Fibroblast of the conjunctiva (primary cell): ENCODE data around the gene ADIPOQ.
"Not testable (repeated sequence)": the region's sequence is repeated elsewhere in the genome, so short reads cannot be mapped to it uniquely, and the experiment has no call there.

Experiments used
- DNase-seq: peaks from one replicate; pipeline ENCODE4 v3.0.0-alpha.2; 2010; ENCODE audit warnings: low read depth

Gene ADIPOQ

GRCh38 chr3:186871403-186871924 is 29.0 kb downstream of the ADIPOQ start:
- DNase-seq, result no peak

- not testable (repeated sequence) for DNase-seq
Measured at GRCh38 chr3:186873796-186874195, 31.3 kb downstream of the ADIPOQ start.

GRCh38 chr3:186874216-186874615 is 31.7 kb downstream of the ADIPOQ start:
- not testable (repeated sequence) for DNase-seq

GRCh38 chr3:186874841-186875240 is 32.3 kb downstream of the ADIPOQ start:
- not testable (repeated sequence) for DNase-seq

GRCh38 chr3:186875708-186876107 is 33.2 kb downstream of the ADIPOQ start:
- no peak for DNase-seq

GRCh38 chr3:186879781-186880180 is 37.3 kb downstream of the ADIPOQ start:
- no peak for DNase-seq

GRCh38 chr3:186880406-186880805 is 37.9 kb downstream of the ADIPOQ start:
- DNase-seq, result no peak

- no peak for DNase-seq
Measured at GRCh38 chr3:186882150-186882524, 39.6 kb downstream of the ADIPOQ start.

- peak; percentile 60 for DNase-seq
Measured at GRCh38 chr3:186882881-186883685, 40.6 kb downstream of the ADIPOQ start.

- no peak for DNase-seq
Measured at GRCh38 chr3:186883686-186884058, 41.2 kb downstream of the ADIPOQ start.

- DNase-seq, result not testable (repeated sequence)
Measured at GRCh38 chr3:186884868-186885267, 42.4 kb downstream of the ADIPOQ start.

- DNase-seq, result no peak
Measured at GRCh38 chr3:186886202-186886981, 43.9 kb downstream of the ADIPOQ start.

GRCh38 chr3:186887507-186887938 is 45.0 kb downstream of the ADIPOQ start:
- not testable (repeated sequence) for DNase-seq

GRCh38 chr3:186888569-186888968 is 46.1 kb downstream of the ADIPOQ start:
- no peak for DNase-seq

GRCh38 chr3:186889698-186890097 is 47.2 kb downstream of the ADIPOQ start:
- DNase-seq, result not testable (repeated sequence)

GRCh38 chr3:186890911-186891310 is 48.4 kb downstream of the ADIPOQ start:
- no peak for DNase-seq

GRCh38 chr3:186893071-186893470 is 50.6 kb downstream of the ADIPOQ start:
- not testable (repeated sequence) for DNase-seq

GRCh38 chr3:186895406-186895805 is 52.9 kb downstream of the ADIPOQ start:
- DNase-seq, result no peak

- DNase-seq, result no peak
Measured at GRCh38 chr3:186896006-186896405, 53.5 kb downstream of the ADIPOQ start.

GRCh38 chr3:186896875-186897274 is 54.4 kb downstream of the ADIPOQ start:
- DNase-seq, result no peak

GRCh38 chr3:186901135-186901734 is 58.7 kb downstream of the ADIPOQ start:
- peak; percentile 62 for DNase-seq

GRCh38 chr3:186902154-186902553 is 59.6 kb downstream of the ADIPOQ start:
- DNase-seq, result no peak

GRCh38 chr3:186902713-186903112 is 60.2 kb downstream of the ADIPOQ start:
- no peak for DNase-seq
